ENCODE data around the gene TSHZ2.

The TSHZ2 gene

DNA sequence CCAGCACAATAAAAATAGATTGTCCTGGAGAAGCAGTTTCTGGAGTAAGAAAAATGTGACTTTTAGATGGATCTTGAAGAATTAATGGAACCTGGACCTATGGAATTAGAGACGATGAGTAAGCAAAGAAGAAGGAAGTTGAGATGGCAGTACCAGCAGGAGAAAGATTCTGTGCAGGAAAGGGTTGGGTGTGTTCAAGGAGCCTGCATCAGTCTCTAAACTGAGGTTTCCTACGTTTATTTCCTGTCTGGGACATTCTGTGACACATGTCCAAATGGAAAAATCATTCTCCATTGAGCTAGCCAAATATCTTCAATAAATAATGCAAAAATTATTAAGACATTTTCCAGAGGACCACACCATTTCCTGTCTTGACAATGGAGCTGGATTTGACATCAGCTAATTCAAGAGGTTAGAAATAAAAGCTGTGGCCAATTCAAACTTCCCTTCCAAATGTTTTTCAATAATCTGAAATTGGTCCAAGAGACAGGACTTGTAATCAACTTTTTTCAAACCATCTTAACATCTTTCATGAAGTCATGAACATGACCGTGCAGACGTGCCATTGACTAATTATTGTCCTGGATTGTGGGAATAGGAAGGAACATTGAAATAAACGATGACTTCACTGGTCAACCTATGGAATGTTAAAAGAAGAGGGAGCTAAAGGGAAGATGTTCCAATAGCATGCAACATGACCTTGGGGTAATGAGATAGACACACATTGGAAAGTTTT is 423.2 kb downstream of the TSHZ2 start:
- no peak for TF ChIP-seq GATA3 (IDR thresholded peaks at IDR 0.05; ENCODE audit: low read depth, low read length)
- no peak for TF ChIP-seq GATA2 (IDR thresholded peaks at IDR 0.05; ENCODE audit: low read depth, low read length)

DNA sequence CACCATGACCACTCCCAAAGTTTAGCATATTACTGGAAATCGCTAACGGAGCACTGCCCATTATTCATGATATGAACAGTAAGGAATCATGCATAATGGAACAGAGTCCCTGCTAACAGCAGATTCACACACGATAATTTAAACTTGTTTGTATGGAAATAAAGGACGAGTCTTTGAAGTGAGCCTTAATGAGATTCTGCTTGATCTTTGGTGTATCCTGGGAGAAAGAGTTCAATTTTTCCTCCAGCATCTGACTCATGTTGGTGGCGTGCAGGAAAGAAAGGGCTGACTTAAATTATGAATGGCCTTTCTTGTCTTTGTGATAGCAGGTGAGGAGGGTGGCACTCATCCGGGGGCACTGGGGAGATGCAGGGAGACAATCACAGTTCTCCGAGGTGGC is 426.9 kb downstream of the TSHZ2 start:
- TF ChIP-seq GATA3 (IDR thresholded peaks at IDR 0.05; ENCODE audit: low read depth, low read length) (no peak), GATA2 (IDR thresholded peaks at IDR 0.05; ENCODE audit: low read depth, low read length) (no peak)

DNA sequence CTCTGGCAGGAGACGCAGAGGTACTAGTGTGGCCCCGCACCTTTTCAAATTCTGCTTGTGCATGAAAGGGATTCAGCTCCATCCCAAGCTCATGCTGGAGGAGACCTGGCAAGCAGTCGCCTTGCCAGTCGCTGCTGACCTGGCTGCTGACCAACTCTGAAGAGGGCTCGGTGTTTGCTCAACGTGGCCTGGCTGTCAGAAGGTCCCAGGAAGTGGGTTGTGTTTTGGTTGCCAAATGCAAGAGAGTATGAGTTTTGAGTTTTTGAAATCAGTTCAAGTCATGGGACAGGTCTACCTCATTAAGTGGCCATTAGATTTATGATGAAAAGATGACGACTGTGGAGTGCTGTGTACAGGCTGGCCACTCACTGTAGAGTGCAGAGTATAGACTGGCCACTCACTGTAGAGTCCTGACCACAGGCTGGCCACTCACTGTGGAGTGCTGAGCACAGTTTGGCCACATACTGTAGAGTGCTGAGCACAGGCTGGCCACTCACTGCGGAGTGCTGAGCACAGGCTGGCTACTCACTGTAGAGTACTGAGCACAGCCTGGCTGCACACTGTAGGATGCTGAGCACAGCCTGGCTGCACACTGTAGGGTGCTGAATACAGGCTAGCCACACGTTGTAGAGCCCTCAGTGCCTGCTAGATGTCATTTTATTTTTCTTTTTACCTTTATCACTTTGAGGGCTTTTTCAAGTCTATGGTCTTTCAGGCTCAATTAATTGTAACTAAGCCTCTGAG is 427.6 kb downstream of the TSHZ2 start:
- no peak for TF ChIP-seq GATA3 (IDR thresholded peaks at IDR 0.05; ENCODE audit: low read depth, low read length)
- TF ChIP-seq GATA2 (IDR thresholded peaks at IDR 0.05; ENCODE audit: low read depth, low read length) = no peak

DNA sequence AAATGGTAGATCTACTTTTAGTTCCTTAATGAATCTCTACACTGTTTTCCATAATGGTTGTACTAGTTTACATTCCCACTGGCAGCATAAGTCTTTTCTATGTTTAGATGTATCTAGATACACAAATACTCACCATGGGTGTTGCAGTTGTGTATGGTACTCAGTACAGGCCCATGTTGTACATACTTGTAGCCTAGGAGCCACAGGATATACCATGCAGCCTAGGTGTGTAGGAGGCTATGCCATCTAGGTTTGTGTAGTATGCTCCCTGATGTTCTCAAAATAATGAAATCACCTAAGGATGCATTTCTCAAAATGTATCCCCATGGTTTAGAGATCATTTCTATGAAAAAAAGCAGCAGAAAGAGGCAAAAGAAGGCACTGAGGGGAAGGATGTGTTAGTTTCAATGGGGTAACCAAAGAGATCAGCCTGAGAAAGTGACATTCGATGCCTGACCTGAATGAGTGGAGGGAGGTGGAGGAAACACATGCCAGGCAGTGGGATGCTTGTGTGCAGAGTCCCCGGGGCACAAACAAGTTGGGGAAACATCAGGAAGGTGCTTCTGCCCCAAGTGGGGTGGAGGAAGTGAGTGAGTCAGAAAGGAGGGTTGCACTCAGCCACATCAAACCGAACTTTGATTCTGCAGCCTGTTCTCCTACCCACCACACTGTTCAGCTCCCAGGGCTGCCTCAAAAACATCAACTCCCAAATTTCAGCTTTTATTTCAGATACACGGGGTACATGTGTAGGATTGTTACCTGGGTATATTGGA is 430.3 kb downstream of the TSHZ2 start:
- TF ChIP-seq GATA2 (IDR thresholded peaks at IDR 0.05; ENCODE audit: low read depth, low read length) (no peak), GATA3 (IDR thresholded peaks at IDR 0.05; ENCODE audit: low read depth, low read length) (no peak)

DNA sequence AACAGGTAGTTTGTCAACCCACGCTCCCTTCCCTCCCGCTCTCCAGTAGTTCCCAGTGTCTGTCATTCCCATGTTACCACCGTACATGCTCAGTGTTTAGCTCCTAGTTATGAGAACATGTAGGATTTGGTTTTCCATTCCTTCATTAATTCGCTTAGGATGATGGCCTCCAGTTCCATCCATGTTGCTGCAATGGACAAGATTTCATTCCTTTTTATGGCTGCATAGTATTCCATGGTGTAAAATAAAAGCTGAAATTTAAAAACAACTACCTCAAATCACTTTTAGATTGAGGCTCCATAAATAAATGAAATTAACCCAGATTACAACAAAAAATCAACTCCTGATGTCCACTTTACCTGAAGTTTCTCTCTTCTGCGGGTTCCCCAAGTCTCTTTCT is 430.9 kb downstream of the TSHZ2 start:
- no peak for TF ChIP-seq GATA2 (IDR thresholded peaks at IDR 0.05; ENCODE audit: low read depth, low read length)
- no peak for TF ChIP-seq GATA3 (IDR thresholded peaks at IDR 0.05; ENCODE audit: low read depth, low read length)

DNA sequence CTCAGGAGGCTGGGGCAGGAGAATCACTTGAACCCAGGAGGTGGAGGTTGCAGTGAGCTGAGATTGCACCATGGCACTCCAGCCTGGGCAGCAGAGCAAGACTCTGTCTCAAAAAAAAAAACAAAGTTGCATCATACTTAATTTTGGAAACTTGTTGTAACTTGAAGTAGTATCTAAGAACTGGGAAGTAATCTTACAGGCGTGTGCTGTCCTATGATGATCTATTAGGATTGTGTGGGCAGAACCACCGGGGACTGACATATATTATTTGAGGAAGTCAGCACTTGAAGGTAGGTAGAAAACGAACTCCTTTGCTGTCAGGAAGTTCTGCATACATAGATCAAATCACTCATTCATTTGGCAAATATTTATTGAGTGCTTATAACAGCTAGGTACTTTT is 433.0 kb downstream of the TSHZ2 start:
- TF ChIP-seq GATA3 (IDR thresholded peaks at IDR 0.05; ENCODE audit: low read depth, low read length) = no peak
- TF ChIP-seq GATA2 (IDR thresholded peaks at IDR 0.05; ENCODE audit: low read depth, low read length) = no peak

DNA sequence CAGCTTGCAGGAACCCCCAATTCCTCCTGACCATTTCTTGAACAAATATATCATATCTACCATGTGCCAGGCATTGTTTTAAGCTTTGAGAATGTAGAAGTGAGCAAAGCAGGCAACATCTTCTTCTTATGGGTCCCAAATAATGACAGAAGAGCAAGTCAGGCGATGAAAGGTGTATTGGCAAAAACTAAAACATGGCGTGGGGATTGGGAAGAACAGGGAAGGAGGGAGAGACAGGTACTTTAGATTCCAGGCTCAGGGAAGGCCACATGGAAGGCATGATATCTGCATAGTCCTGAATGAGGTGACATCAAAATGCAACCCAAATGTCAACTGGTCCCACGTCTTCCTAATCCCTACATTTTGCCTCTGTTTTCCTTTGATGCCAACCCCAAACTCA is 434.4 kb downstream of the TSHZ2 start:
- TF ChIP-seq GATA2 (IDR thresholded peaks at IDR 0.05; ENCODE audit: low read depth, low read length) (no peak), GATA3 (IDR thresholded peaks at IDR 0.05; ENCODE audit: low read depth, low read length) (no peak)

DNA sequence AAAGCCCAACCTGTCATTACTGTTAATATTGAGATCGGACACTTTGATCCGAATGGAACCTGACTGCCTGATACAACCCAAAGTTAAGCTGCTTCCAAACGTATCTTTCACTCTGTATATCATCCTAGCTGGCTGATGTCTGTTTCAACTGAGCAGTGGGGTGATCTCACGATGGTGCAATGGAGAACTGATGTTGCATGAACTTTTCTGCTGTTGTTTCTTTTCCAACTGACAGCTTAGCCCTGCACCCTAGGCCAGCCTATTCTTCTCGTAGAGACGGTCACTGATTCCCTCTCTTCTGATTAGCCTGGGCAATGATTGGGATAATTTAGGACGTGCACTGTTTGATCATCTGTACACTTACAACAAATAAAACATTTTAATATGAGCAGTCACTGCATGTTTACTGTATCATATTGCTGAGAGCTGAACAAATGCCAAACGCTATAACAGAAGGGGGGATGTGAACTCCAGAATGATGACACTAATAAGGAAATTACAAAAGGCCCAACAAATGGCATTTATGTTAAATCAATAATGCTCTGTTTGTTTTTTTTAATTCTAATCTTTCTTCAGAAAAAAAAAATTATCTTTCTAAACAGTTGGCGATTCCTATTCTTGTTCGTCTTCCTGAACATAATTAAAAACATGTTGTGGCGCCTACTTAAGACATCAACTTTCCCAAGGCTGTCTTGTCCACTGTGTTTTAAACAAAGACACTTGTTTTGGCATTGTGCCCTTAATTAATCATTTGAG is 436.7 kb downstream of the TSHZ2 start:
- TF ChIP-seq GATA3 (IDR thresholded peaks at IDR 0.05; ENCODE audit: low read depth, low read length) (no peak), GATA2 (IDR thresholded peaks at IDR 0.05; ENCODE audit: low read depth, low read length) (no peak)

DNA sequence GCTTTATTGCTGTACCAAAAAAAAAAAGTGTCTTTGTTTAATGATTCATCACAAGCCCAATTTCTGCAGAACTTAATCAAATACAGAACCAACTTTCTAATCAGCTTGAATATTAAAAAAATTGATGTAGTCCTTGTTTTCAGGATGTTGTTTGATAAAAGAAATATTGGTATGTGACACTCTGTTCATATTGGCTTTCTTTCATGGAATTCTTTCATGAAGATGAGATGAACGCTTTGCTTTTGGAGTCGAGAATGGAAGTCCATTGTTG is 437.2 kb downstream of the TSHZ2 start:
- TF ChIP-seq GATA3 (IDR thresholded peaks at IDR 0.05; ENCODE audit: low read depth, low read length) (no peak), GATA2 (IDR thresholded peaks at IDR 0.05; ENCODE audit: low read depth, low read length) (no peak)

DNA sequence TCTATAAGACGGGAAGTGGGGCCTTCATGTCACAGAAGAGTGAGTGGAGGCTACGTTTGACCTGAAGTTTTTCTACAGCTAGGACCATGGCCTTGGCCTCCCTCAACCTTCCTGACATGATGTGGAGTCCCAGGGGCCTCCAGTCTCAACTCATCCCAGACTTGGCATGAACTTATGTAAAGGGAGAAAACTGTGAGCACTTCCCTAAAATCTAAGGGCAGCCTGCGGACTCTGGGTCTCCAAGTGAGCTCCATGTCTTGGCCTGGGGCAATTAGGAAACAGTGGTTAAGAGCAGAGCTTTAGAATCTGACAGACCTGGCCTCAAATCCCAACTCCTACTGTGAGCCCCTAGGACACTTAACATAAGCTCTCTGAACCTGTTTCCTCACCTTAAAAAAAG is 439.0 kb downstream of the TSHZ2 start:
- TF ChIP-seq GATA3 (IDR thresholded peaks at IDR 0.05; ENCODE audit: low read depth, low read length) = no peak
- TF ChIP-seq GATA2 (IDR thresholded peaks at IDR 0.05; ENCODE audit: low read depth, low read length) = no peak

DNA sequence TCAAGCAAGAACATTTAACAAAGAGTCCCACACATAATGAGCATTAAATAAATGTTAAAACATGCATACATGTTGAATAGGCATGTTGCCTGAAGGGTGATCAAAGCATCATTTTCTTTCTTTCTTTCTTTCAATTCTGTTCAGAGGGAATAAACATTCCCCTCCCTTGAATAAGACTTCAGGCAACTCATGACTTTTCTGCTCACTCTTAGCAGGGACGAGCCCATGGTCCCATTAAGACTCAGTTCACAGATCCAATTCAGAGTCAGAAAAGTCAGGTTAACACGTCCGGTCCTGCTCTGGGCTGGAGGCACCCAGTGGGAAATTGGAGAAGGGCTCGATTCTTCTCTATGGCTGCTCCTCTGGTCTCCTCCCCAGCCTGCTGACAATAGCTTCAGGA is 439.7 kb downstream of the TSHZ2 start:
- no peak for TF ChIP-seq GATA3 (IDR thresholded peaks at IDR 0.05; ENCODE audit: low read depth, low read length)
- no peak for TF ChIP-seq GATA2 (IDR thresholded peaks at IDR 0.05; ENCODE audit: low read depth, low read length)

DNA sequence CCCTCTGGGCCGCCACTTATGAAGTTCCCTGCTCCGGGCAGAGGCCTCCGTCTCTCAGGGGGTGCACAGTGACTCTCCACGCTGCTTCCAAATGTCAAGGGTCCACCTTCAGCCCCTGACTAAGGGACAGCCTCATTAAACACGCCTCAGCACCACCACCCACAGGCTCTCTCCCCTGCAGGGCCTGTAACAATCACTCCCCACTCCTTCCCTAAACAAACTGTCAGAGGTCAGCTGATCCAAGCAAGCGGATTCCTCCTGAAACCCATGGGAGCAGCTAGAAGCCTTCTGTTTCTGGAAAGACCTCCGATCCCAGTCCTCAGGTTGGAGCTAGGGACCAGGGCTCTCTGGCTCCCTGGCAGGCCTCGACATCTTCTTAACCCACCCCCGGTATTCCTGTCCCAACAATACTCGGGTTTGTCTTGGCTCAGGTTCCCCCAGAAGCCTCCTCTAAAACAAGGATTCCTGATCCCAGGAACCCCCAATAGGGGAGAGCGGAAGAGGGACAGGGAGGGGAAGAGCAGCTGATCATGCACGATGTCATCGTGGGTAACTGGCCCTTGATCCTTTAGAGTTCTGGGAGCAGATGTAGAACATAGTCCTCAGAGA is 440.5 kb downstream of the TSHZ2 start:
- TF ChIP-seq GATA3 (IDR thresholded peaks at IDR 0.05; ENCODE audit: low read depth, low read length) (no peak), GATA2 (IDR thresholded peaks at IDR 0.05; ENCODE audit: low read depth, low read length) (no peak)

DNA sequence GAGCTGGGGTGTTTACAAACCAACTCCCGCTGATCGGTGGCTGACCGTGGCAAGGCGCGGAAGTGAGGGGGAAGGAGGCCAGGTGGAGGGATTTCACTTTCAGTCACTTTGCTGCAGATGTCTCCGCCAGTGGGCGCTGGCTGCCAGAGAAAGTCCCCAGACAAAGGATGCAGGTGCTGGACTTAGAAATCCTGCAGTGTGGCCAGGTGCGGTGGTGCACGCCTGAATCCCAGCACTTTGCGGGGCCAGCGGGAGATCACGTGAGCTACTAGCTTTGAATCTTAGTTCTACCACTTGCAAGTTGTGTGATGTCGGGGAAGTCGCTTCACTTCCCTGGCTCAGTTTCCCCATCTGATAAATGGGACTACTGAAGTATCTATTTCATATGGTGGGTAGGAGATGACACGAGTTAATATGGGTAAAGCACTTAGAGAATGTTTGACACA is 441.1 kb downstream of the TSHZ2 start:
- TF ChIP-seq GATA2 (IDR thresholded peaks at IDR 0.05; ENCODE audit: low read depth, low read length) (no peak), GATA3 (IDR thresholded peaks at IDR 0.05; ENCODE audit: low read depth, low read length) (no peak)
